LoVo (cell line): ENCODE measurements around the gene XAGE5.
"Not testable (repeated sequence)": the region's sequence is repeated elsewhere in the genome, so short reads cannot be mapped to it uniquely, and the experiment has no call there.

Experiments used
- DNase-seq: peaks from one replicate; pipeline ENCODE4 v3.0.0-alpha.2; 2016; ENCODE audit warnings: low spot score

XAGE5 gene

GRCh38 chrX:52811065-52811625, at the start of gene XAGE5:
TSS of gene XAGE5 (plus strand) at chrX:52811287. CDS start at chrX:52812567, 1,280 bp downstream.
- no peak for DNase-seq

GRCh38 chrX:52765983-52766382, 45.1 kb upstream of the XAGE5 start:
- not testable (repeated sequence) for DNase-seq

GRCh38 chrX:52773504-52773903, 37.6 kb upstream of the XAGE5 start:
- DNase-seq, result not testable (repeated sequence)

GRCh38 chrX:52797327-52797726, 13.8 kb upstream of the XAGE5 start, which contains the start of gene SPANXN5:
TSS of gene SPANXN5 (minus strand) at chrX:52797427. CDS start at chrX:52797348, 79 bp downstream.
- not testable (repeated sequence) for DNase-seq

GRCh38 chrX:52804876-52805275, 6.2 kb upstream of the XAGE5 start:
- DNase-seq, result not testable (repeated sequence)

- no peak for DNase-seq
Observed at GRCh38 chrX:52819788-52820187, 8.7 kb downstream of the XAGE5 start.

GRCh38 chrX:52821079-52821760, 10.1 kb downstream of the XAGE5 start:
- DNase-seq, result no peak

GRCh38 chrX:52824608-52825007, 13.5 kb downstream of the XAGE5 start:
- DNase-seq, result no peak

GRCh38 chrX:52830551-52830950, 19.5 kb downstream of the XAGE5 start:
- DNase-seq, result no peak

GRCh38 chrX:52839137-52839536, 28.1 kb downstream of the XAGE5 start:
- DNase-seq, result no peak

- DNase-seq, result not testable (repeated sequence)
Observed at GRCh38 chrX:52843619-52844018, 32.5 kb downstream of the XAGE5 start.

- no peak for DNase-seq
Observed at GRCh38 chrX:52852110-52852860, 41.2 kb downstream of the XAGE5 start.

GRCh38 chrX:52856991-52857525, 46.0 kb downstream of the XAGE5 start:
- DNase-seq, result not testable (repeated sequence)

- peak; percentile 8 for DNase-seq
Observed at GRCh38 chrX:52865343-52865998, 54.4 kb downstream of the XAGE5 start.
